GM18526 (cell line): ENCODE measurements around the gene SLC27A3.

Experiments used
- POLR2A ChIP-seq: IDR thresholded peaks from 3 replicates; pipeline ENCODE4 v1.6.1; 2011; ENCODE audit not compliant: insufficient read length; ENCODE audit errors: extremely low read depth

Gene SLC27A3

DNA sequence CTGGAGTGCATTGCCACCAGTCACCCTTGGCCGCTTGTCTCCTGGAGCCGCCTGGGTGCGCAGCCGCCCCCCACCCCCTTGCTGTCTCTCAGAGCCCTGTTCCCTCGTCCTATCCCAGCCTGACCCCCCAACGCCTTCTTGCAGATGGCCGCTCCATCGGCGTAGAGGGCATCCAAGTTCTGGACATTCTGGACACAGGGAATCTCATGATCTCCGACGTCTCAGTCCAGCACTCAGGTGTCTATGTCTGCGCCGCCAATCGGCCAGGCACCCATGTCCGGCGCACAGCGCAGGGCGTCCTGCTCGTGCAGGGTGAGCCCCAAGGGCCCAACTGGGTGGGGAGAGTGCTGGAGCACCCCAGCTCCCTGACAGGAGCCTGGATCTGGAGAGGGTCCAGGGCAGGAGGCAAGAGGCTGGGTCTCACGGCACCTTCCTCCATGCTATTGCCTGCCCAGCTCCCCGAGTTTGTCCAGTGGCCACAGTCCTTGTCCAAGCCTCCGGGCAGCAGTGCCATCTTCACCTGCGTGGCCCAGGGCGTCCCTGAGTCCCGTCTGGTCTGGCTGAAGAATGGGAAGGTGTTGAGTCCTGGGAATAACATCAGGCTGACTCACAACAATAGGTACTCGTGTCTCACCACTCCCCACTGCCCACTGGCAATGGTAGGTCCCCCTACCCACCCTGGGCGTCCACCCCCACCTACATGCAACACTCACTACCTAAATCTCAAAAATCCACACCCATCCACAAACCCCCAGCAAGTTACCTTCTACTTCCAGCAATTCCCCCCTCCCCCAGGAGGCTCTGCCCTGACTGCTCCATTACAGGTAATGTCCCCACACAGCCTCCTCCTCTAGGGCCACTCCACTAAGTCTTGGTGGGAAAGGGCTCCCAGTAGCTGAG, 24.6 kb downstream of the SLC27A3 start:
- no peak for TF ChIP-seq POLR2A

DNA sequence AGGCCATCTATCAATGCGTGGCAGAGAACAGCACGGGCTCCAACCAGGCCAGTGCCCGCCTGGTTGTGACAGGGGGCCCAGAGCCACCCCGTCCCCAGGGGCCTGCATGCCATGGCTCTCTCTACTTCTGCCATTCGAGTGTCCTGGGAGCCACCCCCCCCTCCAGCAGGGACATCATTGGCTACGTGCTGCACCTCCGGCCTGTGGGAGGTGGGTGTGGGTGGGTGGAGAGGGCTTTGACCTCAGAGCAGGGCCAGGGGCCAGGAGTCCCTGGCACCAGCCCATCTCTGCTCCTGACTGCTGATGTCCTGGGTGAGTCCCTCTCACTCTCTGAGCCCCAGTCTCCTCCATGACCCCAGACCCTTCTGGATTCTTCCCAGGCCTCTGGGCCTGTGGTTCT, 25.3 kb downstream of the SLC27A3 start:
- TF ChIP-seq POLR2A = no peak

DNA sequence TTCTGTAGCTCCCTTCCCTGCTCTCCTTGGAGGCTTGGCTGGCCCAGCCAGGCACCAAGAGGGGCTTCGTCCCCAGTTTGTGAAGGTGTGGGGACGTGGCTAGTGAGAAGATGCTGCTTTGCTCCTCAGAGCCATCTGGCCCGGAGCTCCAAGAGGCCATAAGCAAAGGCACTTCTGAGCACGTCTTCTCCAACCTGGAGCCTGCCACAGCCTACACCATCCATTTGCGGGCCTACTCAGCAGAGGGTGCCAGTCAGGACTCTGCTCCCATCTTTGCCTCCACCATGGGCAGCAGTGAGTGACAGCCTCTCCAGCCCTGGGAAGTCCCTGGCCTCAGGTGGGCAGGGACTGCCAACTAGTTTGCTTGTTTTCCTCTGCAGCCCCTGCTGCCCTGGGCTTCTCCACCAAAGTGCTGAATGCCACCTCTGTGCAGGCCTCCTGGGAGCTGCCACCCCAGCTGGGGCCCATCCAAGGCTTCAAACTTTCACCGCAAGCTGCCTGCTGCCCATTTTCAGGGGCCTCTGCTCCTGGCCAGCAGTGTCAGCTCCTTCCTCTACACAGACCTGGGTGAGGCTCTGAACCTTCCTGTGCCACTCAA, 25.9 kb downstream of the SLC27A3 start:
- no peak for TF ChIP-seq POLR2A

DNA sequence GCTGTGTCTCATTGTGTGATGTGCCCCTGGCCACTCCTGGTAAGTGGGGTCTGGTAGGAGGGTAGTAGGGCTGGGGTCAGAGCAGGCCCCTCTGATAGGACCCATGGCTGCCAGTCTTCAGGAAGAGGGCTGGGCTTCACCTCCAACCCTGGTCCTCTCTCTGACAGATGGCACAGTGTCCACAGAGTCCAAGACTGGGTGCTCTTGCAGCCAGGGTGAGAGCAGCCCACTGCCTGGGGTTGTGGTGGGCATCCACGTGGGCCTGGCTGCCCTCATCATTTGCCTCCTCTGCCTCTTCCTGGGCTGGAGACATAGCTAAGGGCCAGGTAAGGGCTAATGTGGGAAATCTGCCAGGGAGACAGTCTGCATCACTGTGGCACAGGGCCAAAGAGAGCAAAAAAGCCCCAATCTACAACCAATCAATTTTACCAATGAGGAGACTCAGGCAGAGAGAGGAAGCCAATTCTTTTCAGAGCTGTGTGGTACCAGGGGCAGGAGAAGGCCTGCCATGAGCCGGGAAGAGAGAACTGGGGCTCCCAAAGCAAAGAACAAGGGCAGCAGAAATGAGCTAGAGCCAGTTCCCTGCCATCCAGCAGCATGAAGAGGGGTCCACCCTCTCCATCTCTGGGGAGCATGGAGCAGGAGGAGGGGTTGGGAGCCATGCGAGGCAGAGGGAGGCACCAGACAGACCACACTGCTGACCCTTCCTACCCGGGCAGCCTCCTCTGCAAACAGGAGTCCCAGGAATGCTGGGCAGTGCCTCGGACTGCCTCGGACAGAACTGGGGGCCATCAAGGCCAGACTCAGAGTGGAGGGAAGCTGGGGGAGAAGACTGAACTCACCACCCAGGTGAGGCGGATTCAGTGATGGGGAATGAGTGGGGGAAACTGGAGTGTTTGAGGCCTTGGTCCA, 26.8 kb downstream of the SLC27A3 start:
- no peak for TF ChIP-seq POLR2A

DNA sequence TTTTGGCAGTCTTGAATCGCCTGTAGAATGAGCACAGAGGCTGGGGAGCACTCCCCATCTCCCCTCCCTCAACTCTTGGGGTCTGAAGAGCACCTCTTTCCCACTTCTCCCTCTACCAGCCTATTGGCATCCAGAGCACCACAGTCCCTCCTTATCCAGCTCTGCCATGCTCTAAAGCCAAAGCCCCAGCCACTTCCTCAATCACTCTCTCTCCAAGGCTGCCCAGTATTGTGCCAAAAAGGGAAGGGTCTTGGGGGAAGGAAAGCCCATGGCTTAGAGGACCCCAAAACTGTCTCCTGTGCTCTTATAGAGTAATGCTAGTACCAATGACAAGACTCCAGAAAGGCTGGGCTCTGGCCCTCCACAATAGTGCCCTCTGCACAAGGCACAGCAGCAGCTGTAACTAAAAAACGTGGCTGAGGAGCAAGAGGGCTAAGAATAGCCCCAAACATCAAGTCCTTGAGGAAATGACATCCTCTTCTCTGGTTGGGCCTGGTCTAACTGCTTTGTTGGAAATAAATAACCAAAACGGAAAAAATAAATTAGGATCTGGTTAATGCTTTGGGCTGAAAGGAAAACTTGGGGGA, 28.4 kb downstream of the SLC27A3 start:
- TF ChIP-seq POLR2A = no peak

DNA sequence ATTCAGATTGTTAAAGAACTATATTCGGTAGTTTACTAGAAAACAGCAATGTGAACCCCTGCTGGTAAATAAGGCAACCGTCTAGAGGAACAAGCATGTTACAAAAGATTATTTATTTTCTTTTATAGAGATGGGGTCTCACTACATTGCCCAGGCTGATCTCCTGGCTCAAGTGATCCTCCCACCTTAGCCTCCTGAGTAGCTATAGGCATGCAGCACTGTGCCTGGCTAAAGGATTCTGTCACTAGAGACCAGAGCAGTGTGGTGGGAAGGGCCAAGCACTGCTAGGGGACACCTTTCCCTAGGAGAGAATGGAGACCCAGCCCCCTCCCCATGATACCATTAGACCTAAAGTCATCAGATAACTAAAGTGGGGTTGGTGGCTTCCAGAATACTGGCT, 28.9 kb downstream of the SLC27A3 start:
- no peak for TF ChIP-seq POLR2A

DNA sequence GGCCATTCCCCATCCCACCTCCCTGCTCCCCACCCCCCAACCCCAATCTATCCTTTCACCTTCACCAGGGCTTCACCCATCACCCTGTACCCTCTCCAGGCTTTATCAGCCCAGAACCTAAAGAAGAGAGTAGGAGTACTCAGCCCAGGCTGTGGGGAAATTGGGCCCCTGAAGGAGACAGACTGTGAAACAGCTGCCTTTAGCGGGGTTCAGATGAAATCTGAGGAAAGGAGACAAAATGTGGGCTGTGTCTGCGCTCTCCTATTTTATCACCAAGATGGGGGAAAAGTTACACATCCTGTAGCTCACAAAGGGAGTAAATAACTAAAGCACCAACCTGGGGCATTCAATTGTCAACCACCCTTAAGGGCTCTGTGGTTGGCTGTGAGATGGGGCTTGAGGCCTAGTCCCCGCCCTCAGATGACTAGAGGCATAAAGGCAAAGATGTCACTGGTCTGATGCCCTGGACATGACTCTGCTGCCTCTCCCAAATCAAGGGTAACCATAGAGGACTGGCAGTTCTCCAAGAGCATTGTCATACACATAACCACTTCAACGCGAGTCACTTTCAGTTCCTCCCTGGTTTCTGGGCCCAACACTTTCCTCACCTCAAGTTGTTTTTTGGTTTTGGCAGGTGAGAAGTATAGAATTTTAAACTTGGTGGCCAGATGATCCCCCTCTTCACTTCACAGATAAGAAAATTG, 30.0 kb downstream of the SLC27A3 start:
- TF ChIP-seq POLR2A = no peak

DNA sequence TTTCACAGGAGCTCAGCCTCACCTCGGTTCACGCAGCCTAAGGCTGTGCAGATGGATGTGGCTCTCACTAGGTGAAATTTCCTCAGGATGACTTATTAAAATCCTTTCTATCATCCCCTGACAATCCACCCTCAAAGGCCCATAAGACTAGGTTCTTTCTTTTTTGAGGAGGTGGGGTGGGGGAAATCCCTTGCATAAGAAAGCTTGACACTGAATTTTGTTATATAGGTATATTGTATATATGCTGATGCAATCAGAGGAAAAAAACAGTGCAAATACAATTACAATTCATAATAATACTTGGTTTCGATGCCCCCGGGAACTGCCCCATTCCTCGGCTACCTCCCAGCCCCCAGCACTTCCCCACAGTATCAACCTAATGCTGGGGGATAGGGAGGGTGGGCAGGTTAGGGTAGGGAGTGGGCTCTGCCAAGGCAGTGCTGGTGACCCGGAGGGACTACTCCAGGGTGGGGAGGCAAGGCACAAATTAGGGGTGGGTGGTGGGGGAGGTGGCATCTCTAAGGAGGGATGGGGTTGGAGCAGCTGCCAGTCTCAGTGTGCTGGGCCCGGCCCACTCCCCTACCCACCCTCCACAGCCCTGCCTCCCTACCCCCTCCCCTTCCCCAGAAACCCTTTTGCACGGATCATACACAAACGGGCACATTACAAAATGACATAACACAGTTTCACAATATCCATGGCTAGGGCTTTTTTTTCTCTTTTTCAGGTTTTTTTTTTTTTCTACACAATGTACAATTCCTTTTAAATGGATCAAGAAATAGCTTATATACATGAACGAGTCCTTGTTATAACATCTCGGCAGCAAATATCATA, 30.9 kb downstream of the SLC27A3 start:
- TF ChIP-seq POLR2A = no peak

DNA sequence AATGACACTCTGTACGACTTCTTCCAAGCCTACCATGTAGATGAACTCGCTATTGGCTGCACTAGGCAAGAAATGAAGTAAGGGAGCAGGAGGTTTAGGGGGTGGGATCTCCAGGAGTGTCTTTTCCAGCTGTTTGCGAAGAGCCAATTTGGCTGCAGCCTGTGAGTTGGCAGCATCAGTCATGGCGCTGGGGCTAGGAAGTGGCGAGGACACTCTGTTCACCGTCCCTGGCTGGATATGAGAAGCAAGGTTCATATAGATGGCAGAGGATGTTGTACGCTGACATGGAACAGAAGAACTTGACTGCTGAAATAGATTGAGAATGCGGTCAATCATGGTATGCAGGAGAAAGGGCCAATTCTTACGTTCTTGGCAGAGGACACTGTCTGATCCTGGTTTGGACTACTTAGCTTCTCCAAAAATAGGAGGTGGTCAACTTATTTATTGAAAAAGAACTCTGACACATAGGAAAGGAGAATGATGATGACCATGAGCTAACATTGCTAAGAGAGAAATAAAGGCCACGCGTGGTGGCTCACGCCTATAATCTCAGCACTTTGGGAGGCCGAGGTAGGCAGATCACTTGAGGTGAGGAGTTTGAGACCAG, 41.2 kb downstream of the SLC27A3 start:
- TF ChIP-seq POLR2A = no peak

DNA sequence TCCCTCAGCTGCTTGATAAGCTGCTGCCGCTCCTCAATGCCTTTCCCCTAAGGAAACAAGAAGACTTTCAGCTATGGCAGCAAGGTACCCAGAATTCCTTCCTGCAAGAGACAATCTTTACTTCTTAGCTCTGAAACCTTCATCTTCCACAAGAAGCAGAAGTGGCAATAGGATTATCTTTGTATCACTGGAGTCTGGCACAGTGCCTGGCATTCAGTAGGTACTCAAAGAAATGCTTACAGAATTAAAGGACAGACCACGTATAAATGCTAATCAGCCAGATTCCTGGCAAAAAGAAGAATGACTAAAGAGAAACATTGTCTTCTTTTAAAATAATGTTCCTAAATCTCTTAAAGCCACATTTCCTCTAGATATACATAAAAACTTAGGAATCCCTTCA, 43.7 kb downstream of the SLC27A3 start:
- TF ChIP-seq POLR2A = no peak

DNA sequence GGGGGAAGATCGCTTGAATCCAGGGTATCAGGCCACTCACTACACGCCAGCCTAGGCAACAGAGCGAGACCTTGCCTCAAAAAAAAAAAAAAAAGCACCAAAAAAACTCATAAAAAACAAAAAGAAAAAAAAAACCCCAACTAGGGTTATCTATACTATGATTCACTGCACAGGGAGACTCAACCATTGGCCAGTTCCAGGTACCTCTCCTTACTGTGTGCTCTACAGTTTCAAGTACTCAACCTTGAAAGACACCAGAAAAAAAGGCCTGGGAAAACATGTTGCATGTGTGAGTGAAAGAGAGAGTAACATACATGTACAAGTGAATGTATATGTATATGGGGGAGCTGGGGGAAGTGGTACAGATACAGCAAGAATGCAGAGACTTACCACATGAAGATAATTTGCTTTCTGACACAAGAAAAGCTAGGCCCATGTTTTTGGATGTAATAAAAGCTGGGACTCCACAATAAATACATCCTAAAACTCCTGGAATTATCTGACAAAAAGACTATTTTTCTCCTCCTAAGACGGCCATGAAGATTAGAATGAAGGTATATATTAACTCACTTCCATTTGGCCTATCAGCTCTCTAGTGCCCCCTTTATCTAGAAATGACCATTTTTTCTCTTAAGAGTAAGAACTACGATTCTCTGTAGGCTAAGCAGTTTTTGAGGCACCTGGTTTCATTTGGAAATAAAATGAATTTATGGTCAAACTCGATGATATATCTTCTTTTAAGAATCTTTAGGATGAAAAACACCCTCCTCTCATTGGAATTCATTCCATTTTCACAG, 52.2 kb downstream of the SLC27A3 start:
- TF ChIP-seq POLR2A = no peak
